DMS79 (cell line): ENCODE results near the gene POLR2A.
"Not testable (repeated sequence)": the region's sequence is repeated elsewhere in the genome, so short reads cannot be mapped to it uniquely, and the experiment has no call there.

Source experiments
- DNase-seq: peaks from one replicate; lab custom pipeline; 2025; lab: John Stamatoyannopoulos, UW

Gene POLR2A

DNA sequence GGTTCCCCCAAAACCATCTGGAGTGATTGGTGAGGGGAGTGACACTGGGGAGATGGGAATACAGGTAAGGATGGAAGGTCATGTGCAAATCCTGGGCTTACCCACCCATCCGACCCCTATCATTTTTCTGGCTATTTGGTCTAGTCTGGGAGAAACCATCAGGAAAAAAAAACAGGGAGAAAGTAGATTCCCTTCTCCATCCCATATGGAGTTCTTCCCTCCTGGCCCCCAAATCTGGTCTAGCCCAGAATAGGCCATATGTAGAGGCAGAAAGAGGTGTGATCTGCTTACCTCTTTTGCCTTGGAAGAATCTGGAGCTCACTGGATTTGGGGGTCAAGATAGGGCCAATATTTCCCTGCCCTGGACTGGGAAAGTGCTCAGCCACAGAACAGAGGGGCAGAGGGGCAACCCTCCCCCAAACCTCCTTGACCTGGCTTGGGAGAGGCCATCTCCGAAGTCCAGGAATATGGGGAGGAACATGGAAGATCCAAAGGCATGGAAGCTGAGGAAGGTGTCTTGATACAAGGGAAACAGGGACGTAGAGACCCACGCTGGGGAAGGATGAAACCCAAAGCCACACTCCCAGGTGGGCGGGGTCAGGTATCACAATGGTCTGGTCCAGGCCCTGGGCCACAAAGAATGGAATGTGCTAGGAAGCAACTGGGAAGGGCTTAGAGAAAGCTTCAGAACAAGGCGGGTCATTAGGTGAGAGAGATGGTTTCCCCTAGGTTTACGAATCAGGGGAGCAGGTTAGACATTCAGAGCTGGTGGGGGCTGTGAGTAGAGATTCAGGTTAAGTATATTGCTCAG is 23.1 kb upstream of the POLR2A start:
- no peak for DNase-seq

DNA sequence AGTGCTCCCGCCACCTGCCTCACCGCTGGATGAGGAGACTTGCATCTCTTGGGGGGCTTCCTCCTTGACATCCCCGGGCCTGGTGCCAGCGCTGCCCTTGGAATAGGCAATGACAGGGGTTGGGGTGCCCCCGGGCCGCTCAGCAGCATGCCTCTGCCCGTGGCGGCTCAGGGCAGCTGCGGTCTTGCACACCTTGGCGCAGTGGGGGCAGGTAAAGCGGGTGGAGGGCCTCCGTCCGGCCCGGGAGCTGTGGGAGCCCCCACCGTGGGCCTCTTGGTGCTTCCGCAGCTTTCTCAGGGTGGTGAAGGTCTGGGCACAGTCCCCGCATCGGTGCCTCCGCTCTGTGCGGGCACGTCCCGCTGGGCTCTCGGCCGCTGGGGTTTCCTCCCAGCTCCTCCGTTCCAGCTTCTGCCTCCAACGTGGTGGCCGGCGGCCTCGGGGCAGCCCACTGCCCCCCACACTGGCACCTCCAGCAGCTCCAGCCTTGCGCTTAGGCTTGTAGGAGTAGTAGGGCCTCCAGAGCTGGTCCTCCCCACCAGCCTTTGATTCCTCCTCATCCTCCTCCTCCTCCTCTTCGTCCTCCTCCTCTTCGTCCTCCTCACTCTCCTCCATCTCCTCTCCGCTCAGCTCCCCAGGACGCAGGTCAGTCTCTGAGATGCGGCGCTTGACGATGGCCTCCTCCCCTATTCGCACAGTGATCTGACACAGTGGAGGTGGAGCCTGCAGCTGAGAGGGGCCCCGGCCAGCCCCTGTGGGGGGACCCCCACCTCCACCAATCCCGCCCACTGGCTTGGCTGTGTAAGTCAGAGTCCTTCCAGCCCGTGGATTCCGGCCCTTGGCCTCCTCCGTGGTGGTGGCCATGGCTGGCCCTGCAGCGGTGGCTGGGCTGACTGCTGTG is 21.4 kb upstream of the POLR2A start:
- no peak for DNase-seq

DNA sequence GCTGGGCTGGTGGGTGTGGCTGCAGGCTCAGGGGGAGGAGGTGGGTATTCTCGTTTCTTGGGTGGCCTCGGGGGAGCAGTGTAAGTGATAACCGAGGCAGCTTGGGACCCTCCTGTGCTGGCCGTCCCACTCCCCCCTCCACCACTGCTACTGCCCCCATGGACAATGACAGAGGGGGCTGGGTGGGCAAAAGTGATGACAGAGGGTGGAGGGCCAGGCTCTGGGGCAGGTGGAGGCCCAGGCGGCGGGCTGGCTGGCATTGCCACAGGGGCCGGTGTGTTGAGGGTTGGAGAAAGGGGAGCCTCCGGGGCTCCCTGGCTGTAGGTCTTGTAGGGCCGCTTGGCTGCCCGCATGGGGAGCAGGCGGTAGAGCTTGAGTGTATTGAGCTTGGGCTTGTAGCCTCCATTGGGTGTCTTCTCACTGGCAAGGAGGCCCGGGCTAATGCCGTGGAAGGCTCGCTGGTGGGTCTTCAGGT is 20.8 kb upstream of the POLR2A start:
- DNase-seq: no peak

DNA sequence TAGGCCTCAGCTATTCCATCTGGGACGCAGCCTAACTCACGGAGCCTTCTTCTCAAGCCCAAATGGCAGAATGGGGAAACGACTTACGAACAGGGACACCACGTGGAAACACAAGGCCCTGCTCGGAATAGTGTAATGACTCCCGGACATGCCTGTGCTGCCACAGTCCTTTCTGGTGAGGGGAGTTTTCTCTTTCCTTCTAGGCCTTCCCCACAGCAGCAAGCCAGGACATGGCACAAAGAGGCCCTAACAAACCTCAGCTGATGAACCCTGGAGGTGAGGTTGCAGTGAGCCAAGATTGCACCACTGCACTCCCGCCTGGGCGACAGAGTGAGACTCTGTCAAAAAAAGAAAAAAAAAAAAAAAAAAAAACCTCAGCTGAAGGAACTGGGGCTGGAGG is 20.1 kb upstream of the POLR2A start:
- no peak for DNase-seq

DNA sequence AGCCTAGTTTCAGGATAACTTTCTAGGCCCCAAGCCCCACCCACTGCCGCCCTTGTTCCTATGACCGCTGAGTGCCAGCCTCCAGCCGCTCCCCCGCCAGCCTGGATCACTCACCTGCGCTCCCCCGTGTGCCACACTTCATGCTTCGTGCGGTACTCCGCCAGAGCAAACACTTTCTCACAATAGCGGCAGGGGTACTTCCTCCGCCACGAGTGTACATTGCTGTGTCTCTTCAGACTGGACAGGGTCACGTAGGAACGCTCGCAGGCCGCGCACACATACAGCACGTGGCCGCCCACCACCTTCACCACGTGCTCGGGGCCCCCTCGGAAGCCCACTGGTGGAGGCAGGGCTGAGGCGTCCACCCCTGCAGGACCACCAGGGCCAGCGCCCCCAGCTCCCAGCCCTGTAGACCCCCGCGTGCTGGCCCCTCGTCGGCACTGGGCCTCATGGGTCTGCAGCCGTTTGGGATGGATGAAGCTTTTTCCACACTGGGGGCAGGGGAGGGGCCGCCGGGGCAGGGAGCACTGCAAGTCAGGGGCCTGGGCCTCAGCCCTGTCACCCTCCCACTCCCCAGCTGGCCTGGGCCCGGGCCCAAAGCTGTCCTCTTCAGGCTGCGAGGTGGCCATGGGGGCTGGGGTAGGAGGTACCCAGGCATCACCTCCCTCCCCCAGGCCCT is 18.4 kb upstream of the POLR2A start:
- no peak for DNase-seq

DNA sequence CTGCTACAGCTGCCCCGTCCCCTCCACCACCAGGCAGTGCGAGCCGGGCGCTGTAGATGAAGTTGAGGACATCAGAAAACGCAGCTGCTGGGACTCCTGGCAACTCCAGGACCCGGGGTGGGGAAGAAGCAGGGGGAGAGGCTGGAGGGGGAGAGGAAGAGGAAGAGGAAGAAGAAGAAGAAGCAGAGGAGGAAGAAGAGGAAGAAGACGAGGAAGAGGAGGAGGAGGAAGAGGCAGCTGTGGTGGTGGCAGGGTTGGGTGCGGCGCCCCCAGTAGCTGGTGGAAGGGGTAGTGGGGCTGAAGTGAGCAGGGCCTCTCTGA is 17.9 kb upstream of the POLR2A start:
- DNase-seq: no peak

DNA sequence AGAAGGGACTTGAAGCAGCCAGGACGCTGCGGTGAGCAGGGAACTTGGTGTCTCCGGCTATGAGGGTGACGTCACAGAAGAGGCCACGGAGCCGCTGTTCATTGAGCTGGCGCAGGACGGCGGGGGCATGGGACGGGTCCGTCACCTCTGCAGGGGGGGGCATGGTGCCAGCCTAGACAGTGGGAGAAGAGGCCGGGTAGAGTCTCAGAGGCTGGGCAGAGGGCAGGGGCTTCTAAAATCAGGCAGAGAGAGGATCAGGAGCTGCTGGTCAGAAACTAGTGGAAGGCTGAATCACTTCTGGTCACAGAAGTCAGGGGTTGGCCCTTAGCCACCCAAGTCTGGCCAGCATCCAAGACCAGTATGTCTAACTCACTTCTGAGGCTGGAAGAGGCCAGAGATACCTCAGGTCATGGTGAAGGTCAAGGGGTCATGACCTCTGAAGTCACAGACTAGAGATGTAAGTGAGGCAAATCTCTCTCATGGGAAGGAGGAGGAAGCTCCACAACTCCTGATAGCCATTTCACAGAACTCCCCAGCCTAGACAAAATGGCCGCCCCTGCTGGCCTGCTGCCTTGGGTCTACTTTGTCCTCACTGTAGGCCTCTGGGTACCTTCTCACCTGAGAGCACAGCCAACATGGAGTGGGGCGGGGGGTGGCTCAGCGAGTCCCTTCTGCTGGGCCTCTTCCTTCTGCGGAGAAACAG is 17.4 kb upstream of the POLR2A start:
- no peak for DNase-seq

DNA sequence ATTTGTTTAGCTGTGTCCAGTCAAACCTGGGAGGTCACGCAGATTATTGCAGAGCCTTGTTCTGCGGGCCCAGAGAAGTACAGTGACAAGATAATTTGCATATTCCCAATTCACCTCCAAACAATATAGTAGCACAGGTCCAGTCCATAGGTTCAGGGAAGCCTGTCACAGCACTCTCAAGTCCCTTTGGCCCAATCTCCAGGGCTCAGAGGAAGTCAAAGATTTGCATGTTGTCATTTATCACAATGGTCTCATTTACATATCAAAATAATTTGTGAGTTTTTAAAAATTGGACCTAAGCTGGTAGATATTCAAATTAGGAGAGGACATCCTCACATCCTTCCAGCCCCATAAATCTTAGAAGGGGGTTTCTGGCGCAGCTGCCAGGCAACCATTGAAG is 16.7 kb upstream of the POLR2A start:
- DNase-seq: no peak

DNA sequence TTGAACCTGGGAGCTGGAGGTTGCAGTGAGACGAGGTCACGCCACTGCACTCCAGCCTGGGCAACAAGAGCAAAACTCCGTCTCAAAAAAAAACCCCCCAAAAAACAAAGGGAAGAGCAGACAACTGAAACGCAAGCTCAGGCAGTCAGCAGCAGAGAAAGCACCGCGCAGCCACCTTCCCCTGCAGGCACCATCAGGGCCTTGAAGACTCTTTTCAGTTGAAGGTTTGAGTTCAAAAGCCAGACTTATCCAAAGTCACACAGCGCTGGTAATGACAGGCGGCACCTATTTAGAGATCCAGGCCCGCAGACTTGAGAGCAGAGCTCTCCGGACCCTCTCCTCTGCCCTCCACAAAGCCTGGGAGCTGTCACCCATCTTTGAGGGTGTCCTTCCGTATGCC is 15.9 kb upstream of the POLR2A start:
- DNase-seq: no peak

DNA sequence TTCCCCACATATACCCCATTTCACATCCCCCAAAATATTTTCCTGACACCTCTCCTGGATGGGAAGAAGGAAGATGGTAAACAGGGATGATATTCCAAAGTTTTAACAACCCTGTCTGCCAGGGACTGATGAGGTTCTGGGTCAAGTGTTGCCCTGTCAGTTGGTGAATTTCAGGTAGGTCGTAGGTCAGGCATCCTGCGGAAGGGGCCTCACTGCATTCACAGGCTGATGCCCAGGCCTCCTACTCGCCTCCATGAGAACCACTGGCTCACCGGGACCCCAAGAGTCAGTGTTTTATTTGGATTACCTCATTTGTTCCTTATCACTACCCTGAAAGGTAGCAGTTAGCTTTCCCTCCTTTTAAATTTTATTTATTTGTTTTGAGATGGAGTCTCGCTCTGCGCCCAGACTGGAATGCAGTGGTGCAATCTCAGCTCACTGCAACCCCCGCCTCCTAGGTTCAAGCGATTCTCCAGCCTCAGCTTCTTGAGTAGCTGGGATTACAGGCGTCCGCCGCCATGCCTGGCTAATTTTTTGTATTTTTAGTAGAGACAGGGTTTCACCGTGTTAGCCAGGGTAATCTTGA is 15.3 kb upstream of the POLR2A start:
- DNase-seq: no peak

DNA sequence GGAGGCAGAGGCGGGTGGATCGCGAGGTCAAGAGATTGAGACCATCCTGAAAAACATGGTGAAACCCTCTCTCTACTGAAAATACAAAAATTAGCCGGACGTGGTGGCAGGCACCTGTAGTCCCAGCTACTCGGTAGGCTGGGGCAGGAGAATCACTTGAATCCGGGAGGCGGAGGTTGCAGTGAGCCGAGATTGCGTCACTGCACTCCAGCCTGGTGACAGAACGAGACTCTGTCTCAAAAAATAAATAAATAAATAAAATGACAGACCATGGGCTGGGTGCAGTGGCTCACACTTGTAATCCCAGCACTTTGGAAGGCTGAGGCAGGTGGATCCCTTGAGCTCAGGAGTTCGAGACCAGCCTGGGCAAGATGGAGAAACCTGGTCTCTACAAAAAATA is 14.3 kb upstream of the POLR2A start:
- DNase-seq: not testable (repeated sequence)

DNA sequence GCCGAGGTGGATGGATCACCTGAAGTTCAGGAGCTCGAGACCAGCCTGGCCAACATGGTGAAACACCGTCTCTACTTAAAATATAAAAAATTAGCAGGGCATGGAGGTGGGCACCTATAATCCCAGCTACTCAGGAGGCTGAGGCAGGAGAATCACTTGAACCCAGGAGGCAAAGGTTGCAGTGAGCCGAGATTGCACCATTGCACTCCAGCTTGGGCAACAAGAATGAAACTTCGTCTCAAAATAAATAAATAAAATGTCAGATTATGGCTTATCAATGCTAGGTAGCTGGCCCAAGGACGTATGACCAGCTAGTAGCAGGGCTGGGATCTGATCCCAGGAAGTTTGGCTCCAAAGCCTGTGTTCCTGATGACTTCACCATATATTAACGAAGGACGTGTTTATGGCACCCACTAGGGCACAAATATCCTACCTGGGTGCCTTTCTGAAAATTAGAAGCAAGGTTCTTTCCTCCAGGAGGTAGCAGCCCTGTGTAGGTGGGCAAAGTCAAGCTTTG is 13.7 kb upstream of the POLR2A start:
- not testable (repeated sequence) for DNase-seq

DNA sequence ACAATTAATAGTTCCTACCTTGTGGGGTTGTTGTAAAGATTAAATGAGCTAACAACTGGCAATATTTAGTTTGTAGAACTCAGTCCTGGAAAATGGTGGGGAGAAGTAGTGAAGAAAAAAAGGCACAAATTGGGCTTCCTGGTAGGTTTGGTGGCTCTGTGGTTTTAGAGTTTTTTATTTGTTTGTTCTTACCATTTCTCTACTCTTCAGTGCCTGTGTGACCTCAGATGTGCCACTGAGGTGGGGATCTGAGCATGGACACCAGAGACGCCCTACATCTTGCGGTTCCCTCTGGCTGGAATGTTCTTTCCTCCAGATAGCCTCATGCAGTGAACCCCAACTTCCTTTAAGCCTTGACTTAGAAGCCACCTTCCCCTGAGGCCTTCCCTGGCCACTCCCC is 12.4 kb upstream of the POLR2A start:
- no peak for DNase-seq

DNA sequence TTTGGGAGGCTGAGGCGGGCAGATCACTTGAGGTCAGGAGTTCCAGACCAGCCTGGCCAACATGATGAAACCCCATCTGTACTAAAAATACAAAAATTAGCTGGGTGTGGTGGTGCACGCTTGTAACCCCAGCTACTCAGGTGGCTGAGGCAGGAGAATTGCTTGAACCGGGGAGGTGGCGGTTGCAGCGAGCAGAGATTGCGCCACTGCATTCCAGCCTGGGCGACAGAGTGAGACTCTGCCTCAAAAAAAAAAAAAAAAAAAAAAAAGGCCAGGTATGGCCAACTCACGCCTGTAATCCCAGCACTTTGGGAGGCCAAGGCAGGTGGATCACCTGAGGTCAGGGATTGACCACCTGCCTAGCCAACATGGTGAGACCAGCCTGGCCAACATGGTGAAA is 9.4 kb upstream of the POLR2A start:
- not testable (repeated sequence) for DNase-seq

DNA sequence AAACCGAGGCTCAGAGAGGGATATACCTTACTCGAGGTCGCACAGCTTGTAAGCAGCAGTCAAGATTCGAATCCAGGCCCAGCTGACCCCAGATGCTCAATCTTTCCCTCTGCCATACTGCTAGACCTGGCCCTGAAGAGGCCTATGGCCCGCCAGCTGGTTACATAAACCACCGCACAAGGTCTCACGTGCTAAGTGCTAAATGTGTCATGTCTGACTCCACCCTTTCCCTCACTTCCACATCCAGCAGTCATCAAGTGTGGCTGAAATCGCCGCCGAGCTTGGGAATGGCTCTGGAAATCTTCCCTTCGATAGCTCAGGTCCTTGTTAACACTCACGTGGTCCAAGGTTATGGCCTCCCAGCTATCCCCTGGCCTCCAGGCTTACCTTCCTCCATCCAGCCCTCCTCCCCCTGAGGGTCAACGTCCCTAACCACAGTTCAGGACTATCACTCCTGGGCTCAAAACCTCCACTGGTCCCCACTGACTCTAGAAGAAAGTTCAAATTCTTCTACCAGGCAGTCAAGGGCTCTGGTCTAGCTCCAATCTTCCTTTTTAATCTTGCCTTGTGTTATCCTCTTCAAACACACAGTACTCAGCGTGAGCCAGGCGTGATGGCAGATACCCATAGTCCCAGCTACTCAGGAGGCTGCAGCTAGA is 8.3 kb upstream of the POLR2A start:
- no peak for DNase-seq

DNA sequence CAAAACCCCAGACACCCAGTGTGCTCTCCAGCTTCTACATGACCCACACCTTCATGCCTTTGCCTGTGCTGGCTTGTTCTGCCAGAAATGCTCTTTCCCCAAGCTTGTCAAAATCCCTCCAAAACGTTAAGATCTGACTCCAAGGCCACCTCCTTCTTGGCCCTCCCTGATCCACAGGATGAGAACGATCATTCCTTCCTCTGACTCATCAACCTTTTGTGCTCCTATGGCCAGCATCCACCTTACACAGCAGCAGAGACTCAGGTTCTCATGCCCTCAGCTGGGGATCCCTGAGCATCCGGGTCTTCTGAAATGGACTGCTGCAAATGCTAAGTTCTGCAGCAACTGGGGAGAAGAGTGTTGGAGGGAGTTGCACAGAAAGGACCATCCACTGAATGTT is 7.7 kb upstream of the POLR2A start:
- DNase-seq: no peak

DNA sequence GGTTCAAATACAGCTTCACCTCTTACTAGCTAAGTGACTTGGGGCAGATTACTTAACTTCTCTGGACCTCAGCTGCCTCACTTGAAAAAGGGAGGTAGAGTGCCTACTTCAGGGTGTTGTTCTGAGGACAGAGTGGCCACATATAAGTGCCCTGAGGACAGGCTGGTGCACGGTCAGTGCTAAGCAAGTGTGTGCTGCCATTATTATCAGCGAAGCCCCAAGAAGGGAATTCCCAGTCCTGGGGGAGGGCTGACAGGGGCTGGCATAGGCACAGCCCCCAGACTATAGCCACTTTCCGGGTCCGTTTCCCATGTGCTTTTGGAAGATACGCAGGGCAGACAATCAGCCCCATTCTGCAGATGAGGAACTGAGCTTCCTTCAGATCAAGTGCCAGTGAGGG is 7.2 kb upstream of the POLR2A start:
- DNase-seq: no peak

DNA sequence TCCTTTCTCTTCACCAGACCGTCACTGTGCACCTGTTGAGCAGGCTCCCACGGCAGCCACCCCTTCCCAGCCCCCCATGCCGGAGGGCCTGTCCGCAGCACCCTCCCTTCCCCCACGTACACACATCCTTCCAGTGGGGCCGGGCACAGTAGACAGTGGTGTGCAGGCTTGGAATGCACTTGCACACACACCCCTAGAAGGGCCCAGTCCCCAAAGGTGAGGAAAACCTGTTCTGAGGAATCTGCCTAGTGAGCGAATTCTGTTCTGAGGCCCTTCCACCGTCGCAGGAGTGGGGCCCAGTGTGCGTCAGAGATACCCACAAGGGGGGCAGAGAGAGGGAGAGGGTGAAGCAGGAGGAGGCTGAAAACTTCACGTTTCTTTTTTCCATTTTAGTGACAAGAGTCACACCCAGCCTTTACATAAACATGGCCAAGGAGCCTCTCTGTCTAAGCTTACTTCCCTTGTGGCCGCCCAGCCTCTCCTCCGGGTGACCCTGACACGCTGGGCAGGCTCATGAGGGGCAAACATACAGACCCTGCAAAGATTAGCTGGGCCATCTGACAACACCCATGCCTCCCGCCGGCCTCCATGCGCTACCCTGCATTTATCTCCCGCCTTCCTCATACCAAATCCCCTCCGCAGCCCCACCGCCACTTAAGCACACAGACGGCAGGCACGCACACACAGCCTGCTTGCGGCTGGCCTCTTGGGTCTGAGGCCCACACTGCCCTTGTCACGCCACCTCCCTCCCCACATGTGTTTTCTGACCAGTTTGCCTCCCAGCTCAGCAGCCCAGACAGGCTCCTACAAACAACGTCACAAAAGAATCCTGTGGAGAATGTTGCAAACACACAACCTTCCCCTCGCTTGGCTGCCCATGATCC is 6.5 kb upstream of the POLR2A start:
- no peak for DNase-seq

DNA sequence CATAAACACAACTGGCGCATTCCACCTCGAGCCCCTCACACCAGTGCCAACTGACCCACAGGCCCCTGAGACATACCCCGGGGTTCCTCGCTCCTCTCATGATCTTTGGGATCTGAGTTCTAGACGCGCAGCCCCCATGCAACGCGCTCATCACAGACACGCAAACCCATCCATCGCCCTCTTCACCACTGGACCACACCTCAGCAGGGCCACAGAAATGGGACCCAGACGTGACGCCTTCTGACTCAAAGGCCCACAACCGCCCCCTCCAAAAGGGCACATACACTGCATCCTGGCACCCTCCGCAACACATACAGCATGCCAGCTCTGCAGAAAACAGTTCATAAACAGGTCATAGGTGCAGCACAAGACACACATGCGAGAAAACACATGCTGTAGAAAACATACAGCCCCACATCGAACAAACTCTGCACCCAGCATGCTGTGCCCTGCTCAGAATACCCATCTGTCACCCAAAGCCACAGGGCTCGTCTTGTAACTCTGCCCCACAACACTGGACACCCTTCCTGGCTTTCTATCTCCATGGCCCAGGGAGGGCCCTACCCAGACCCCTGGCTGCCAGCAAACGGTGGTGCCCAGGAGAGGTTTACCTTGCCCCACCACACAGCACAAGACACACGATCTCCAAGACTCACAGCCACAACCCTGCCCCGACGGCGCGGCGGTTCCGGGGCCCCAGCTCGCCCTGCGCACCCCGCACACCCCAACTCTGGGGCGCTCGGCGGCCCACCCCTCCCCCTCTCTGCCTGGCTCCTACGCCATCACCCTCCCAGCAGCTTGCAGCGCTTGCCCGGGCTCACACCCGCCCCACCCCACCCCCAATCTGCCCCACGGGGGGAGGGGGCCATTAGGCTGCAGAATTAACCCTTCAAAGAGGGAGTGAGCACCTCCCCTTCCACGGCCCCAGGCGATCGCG is 5.6 kb upstream of the POLR2A start:
- no peak for DNase-seq
